Stimulated activated CD4-positive, alpha-beta T cell treated with anti-CD3 and anti-CD28 coated beads, Interleukin-15, amount 100 ng/mL, for 1 hour (primary cell): ENCODE results near the gene RER1.
"Not testable (repeated sequence)": the region's sequence is repeated elsewhere in the genome, so short reads cannot be mapped to it uniquely, and the experiment has no call there.

Experiments
- DNase-seq, 2 donors: peaks; one replicate each; pipeline ENCODE4 v3.0.0-alpha.2; 2020; ENCODE audit warnings: low read depth in 1 of 2, low spot score in 1 of 2

RER1 gene

DNA sequence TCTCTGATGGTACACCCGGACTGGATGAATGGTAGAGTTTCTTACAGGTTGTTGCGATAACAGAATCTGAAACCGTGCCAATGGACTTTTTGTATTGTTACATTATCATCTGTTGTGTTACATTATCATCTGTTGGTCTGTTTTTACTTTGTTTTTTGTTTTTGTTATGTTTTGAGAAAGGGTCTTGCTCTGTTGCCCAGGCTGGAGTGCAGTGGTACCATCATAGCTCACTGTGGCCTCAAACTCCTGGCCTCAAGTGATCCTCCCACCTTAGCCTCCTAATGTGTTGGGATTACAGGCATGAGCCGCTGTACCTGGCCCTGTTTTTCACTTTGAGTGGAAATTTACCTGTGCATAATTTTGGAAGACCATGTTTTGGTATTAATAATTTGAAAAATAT lies 30.9 kb downstream of the RER1 start:
- no peak for DNase-seq

DNA sequence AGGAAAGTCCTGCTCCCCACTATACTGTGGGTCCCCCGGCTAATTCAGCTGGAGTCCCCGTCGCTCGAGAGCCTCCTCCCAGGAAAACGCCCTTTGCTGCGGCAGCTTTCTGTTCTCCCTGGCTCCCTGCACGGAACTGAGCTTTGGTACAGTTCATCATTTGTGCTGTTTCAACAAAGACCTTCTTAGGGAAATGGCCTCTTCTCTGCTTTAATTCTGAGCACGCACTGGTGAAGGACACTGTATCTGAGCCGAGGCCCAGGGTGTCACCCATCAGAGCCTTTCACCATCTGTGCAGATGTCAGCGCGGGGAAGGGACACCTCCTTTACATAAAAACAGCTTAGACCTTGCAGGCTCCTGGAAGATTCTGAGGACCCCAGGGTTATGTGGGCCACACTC lies 34.3 kb downstream of the RER1 start:
- DNase-seq = no peak

DNA sequence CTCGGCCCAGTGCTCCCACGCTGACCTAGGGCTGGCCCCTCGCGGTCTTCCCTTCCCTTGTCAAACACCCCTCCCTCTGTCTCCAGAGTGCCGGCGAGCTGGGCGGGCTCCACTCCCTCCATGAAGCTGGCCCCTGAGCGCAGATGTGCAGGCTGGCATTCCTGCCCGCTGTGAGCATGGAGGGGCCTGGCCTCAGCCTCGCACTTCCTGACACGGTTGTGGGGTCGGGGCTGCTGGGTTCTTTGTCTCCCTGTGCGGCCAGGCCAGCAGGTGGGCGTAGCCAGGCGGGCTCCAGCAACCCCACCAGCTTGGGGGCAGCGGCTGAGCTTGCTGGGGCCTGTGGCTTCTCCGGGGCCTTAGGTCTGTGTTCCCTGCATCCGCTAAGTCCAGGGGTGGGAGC lies 34.9 kb downstream of the RER1 start:
- DNase-seq = no peak

- DNase-seq = no peak
These were observed 35.4 kb downstream of the RER1 start for GRCh38 chr1:2427051-2427450.

GRCh38 chr1:2427976-2428375 lies 36.3 kb downstream of the RER1 start:
- DNase-seq = no peak

DNA sequence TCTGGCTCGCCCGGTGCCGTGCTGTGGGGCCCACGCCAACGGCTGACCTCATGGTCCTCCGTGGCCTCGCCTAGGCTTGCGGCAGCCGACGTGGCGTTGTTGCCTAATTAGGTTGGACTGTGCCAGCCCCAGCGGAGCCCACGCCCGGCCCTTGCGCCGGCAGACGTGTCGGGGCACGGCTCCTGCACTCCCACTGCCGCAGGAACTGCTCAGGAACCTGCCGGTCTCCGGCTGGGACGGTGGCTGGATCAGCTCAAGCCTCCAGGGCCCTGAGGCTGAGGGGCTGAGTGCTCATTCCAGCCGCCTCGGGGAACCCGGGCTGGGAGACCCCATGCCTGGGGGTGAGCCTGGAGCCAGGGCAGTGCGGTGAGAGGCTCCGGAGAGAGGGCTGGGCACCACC lies 36.8 kb downstream of the RER1 start:
- DNase-seq = no peak

- no peak for DNase-seq
These were observed 38.3 kb downstream of the RER1 start for GRCh38 chr1:2429780-2430591.

- DNase-seq = no peak
These were observed 38.9 kb downstream of the RER1 start for GRCh38 chr1:2430592-2430973.

- DNase-seq = no peak
These were observed 39.5 kb downstream of the RER1 start for GRCh38 chr1:2431103-2431502.

- no peak for DNase-seq
These were observed 39.9 kb downstream of the RER1 start for GRCh38 chr1:2431518-2431917.

DNA sequence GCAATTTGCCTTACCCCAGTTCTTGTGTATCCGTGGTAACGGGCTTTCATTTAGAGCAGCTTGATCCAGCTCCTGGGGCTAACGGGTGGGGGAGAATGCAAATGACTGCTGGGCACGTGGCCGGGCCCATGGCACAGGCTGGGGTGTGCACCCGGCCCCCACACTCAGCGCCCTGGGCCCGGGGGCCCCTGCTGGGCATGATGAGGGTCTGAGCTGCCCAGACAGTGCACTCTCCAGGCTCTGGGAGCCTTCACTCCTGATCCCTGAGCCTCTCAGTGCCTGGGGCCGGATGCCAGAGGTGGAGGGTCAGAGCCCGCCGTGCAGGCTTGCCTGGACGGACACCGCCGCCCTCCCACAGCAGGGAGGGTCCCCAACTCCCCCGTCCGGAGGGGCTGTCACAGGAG lies 40.8 kb downstream of the RER1 start:
- DNase-seq = no peak

DNA sequence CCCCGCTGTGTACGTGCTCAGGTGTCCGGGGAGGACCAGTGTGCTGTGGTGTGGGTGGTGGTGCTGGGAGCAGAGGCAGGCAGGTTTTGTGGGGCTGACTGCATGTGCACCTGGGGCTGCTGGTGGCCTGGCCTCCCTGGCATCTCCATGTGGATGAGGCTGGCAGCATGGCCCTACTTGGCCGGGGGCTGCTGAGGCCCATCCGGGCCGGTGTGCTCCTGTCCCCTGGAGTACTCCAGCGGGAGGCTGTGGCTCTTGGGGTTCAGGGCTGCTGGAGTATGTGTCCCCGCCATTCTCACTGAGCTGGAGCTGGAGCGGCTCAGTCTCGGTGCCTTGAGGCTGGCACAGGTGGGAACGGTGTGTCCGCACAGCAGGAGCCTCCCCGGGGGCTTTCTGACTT lies 41.6 kb downstream of the RER1 start:
- no peak for DNase-seq

DNA sequence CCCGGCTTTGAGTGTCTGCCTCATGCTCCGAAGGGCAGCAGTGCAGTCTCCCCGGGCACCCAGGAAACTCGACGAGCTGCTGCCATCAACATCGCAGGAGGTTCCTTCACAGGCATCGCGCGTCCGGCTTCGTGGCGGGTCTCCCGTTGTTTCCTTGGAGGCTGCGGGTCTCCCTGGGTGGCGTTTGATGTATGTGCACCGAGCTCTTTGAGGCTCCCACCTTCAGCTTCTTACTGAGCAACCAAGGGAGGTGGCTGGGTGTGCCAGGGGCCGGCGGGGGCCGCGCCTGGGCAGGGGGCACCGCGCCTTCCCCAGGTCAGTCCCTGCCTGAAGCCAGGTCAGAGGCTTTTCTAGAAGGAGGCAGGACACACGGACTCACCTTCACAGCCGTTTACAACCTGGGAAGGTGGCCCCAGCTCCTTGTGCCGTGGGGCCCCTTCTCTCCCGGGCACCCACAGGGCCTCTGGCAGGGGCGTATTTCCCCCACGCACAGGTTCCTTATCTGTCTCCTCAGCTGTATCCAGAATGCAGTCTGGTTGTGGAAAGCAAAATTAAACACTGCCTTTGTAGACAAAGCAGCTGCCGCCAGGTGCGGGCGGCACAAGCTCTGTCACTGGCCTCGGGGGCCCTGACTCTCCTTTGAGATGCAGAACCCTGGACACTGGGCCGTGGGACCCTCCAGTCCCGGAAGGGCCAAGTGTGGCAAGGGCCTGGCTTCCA lies 42.5 kb downstream of the RER1 start:
- no peak for DNase-seq

GRCh38 chr1:2435091-2435490 lies 43.5 kb downstream of the RER1 start:
- no peak for DNase-seq

GRCh38 chr1:2435746-2436355 lies 44.2 kb downstream of the RER1 start:
- no peak for DNase-seq

GRCh38 chr1:2436876-2437275 lies 45.2 kb downstream of the RER1 start:
- DNase-seq = no peak

DNA sequence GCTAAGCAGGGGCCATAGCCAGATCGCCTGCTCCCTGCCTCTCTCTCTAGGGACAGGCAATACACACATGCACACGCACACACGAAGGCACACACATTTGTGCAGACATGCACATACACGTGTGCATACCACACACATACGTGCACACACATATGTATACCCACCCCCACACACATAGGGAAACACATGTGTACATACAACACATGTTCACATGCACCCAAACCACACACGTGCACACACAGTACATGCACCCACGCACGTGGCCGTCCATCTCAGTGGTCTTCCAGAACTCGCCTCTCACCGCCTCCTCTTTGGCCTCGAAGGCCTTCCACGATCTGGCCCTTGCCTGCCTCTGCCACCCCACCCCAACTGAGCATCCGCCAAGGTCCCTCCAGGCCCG lies 46.0 kb downstream of the RER1 start:
- DNase-seq = no peak

GRCh38 chr1:2438038-2438437 lies 46.4 kb downstream of the RER1 start:
- DNase-seq = no peak

DNA sequence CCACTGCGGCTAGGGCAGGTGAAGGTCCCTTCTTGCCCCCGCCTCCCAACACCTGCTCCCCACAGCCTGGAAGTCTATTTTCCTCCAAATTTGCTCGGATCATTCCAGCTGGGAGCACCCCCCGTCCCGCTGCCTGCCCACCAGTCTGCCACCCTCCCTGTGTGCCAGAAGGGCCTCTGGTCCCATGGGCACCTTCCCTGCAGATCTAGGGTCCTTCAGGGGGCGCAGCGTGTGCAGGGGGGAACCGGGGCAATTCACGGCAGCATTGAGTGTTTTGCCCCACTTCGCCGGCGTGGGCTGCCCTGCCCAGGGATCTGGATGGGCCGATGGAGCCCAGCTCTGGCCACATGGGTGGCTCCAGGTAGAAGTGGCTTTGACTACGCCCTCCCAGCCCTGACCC lies 47.0 kb downstream of the RER1 start:
- no peak for DNase-seq

- no peak for DNase-seq
These were observed 47.7 kb downstream of the RER1 start for GRCh38 chr1:2439369-2439768.

DNA sequence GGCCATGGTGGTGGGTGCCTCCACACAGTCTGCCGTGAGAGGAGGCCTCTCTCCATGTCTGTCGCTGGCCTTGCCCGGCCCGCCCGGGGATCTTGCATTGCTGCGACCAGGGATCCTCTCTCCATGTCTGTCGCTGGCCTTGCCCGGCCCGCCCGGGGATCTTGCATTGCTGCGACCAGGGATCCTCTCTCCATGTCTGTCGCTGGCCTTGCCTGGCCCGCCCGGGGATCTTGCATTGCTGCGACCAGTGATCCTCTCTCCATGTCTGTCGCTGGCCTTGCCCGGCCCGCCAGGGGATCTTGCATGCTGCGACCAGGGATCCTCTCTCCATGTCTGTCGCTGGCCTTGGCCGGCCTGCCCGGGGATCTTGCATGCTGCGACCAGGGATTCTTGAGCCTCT lies 48.7 kb downstream of the RER1 start:
- DNase-seq = not testable (repeated sequence)

GRCh38 chr1:2441746-2442145 lies 50.1 kb downstream of the RER1 start:
- no peak for DNase-seq
